Measurements from ENCODE around the gene TLR10. TPM values are rescaled to one million over a fixed set of nuclear protein-coding genes. Genes with fewer than 3 reads are reported as not detected.

Gene TLR10
- total RNA-seq, 1 donor, result not detected

DNA sequence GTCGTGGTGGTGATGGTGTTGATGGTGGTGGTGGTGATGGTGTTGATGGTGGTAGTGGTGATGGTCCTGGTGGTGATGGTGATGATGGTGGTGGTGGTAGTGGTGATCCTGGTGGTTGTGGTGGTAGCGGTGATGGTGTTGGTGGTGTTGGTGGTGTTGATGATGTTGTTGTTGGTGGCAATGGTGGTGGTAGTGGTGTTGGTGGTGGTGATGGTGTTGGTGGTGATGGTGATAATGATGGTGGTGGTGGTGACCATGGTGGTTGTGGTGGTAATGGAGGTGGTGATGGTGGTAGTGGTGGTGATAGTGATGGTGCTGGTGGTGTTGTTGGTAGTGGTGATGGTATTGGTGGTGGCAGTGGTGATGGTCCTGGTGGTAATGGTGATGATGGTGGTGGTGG lies 49.1 kb downstream of the TLR10 start:
- no peak for DNase-seq (ENCODE audit: low read depth)
- no peak overlapping the region for H3K4me3 ChIP-seq (ENCODE audit: low read depth, low read length)
- TF ChIP-seq, protein P1, sequence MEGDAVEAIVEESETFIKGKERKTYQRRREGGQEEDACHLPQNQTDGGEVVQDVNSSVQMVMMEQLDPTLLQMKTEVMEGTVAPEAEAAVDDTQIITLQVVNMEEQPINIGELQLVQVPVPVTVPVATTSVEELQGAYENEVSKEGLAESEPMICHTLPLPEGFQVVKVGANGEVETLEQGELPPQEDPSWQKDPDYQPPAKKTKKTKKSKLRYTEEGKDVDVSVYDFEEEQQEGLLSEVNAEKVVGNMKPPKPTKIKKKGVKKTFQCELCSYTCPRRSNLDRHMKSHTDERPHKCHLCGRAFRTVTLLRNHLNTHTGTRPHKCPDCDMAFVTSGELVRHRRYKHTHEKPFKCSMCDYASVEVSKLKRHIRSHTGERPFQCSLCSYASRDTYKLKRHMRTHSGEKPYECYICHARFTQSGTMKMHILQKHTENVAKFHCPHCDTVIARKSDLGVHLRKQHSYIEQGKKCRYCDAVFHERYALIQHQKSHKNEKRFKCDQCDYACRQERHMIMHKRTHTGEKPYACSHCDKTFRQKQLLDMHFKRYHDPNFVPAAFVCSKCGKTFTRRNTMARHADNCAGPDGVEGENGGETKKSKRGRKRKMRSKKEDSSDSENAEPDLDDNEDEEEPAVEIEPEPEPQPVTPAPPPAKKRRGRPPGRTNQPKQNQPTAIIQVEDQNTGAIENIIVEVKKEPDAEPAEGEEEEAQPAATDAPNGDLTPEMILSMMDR (IDR thresholded peaks at IDR 0.05; ENCODE audit: insufficient read depth, low read depth, low read length), result no peak

DNA sequence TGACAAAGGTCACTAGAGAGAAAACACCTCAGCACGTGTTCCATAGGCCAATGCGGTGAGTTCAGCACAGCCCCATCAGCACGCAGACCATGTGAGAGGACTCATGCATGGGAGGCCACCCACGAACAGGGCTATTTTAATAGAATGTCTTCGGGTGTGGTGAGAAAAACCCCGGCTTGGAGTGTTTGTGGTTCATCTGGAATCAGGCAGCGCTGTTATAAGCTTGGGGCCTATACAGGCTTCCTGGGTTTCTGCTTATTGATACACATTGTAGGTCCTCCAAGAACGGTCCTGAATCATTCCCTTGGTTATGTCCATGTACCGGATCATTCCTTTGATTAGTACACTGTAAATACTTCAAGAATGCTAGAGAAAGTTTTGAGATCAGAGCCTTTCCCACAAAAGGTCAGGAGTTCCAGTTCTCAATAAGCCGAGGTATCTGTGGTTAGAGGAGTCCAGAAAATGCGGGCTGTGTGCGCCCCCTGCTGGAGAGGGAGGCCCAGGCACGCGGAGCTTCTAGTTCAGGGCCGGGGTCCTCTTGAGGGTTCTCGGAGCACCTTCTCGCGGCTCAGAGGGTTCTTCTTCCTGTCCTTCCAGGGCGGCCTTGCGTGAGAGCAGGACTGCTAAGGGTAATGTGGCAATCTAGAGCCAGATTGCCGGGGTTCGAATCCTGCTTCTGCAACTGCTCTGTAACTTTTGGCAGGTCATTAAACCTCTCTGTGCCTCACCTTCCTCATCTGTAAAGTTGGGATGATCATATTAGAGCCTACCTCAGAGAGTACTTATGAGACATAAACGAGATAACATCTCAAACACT lies 51.8 kb downstream of the TLR10 start:
- TF ChIP-seq, protein P1 (IDR thresholded peaks at IDR 0.05; ENCODE audit: insufficient read depth, low read depth, low read length), result peak; percentile 95
- H3K4me3 ChIP-seq (ENCODE audit: low read depth, low read length), result no peak overlapping the region
- DNase-seq (ENCODE audit: low read depth), result peak; percentile 92

DNA sequence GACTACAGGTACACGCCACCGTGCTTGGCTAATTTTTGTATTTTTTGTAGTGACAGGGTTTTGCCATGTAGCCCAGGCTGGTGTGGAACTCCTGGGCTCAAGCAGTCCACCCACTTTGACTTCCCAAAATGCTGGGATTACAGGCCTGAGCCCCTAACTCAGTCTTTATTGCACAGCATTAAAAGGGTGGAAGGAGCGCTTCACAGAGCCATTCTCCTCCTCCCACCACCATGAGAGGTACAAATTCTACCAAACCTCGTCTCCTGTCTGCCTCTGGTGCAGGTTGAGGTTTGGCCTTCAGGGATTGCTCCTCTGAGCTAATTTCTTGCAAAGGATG lies 52.3 kb downstream of the TLR10 start:
- TF ChIP-seq, protein P1 (IDR thresholded peaks at IDR 0.05; ENCODE audit: insufficient read depth, low read depth, low read length), result no peak
- H3K4me3 ChIP-seq (ENCODE audit: low read depth, low read length), result no peak overlapping the region
- no peak for DNase-seq (ENCODE audit: low read depth)

DNA sequence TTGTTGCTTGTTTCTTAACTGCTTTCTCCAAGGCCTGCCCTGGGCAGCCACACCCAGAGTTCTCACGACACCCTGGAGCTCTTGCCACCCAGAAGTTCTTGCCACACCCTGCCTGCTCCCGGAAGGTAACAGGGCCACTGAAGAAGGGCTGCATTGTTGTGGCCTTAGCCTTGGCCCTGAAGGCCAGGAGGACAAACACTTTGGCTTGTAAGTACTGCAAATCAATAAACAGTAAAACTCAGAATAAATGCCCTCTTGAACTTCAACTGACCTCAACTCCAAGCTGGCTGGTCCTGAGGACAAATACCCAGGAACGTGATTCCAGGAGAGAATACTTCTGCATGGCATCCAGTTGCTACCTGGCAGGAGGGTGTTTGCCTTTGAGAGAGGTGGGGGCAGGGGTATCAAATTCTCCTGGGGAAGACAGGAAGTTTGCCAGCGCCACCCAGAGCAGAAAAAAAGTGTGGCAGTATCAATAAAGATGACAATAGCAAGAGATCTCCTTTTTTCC lies 54.1 kb downstream of the TLR10 start:
- DNase-seq (ENCODE audit: low read depth), result no peak
- no peak overlapping the region for H3K4me3 ChIP-seq (ENCODE audit: low read depth, low read length)
- TF ChIP-seq, protein P1 (IDR thresholded peaks at IDR 0.05; ENCODE audit: insufficient read depth, low read depth, low read length), result no peak

DNA sequence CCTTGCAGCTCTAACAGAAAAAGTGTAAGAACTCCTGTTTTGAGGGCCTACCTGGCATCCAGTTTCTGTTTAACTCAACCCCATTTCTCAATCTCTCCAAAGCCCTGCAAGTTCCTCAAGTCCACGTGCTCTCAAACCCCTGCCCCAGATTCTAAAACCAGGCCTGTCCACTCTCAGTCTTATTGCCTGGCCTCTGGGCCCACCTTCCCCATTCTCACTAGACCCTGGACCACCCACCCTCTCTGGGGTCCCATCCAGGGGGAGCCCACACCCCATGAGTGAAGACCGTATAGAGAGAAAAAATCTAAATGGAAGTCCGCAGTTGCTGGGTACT lies 58.3 kb downstream of the TLR10 start:
- TF ChIP-seq, protein P1 (IDR thresholded peaks at IDR 0.05; ENCODE audit: insufficient read depth, low read depth, low read length), result no peak
- DNase-seq (ENCODE audit: low read depth), result no peak
- no peak overlapping the region for H3K4me3 ChIP-seq (ENCODE audit: low read depth, low read length)

DNA sequence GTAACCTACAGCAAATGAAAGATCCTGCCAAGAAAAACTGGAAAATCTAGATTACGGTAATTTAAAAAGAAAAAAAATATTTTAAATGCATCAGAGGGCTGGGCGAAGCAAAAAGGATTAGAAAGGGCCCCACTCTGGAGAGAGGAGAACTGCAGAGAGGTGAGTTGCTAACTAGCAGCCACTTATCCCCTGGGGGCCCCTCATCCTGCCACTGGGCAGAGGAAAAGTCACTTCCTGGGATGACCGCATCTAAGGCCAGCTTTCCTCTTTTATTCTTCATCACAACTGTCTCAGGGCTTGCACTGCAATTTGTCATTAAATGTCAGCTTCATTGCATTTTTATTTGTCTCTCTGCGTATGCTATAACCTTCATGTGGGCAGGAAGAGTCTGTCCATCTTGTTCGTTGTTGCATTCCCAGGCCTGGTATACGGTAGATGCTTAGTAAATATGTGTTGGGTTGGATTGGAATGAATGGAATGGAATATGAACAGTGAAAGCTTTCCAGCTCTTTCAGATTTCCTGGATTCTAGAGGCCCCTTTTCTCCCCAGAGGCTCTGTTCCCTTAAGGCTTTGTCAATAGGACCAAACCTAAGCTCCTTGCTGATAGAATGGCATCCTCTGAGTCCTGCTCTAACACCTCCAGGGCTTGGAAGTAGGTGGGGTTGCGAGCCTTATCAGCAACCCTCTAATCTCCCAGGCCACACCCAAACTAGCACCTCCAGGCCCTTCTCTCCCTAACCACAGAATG lies 58.9 kb downstream of the TLR10 start:
- no peak overlapping the region for H3K4me3 ChIP-seq (ENCODE audit: low read depth, low read length)
- TF ChIP-seq, protein P1 (IDR thresholded peaks at IDR 0.05; ENCODE audit: insufficient read depth, low read depth, low read length), result no peak
- peak; percentile 21 for DNase-seq (ENCODE audit: low read depth)

Measured in fibroblast of villous mesenchyme (primary cell).